ENCODE data around the gene LRRC10.
"Not testable (repeated sequence)": the region's sequence is repeated elsewhere in the genome, so short reads cannot be mapped to it uniquely, and the experiment has no call there.

Gene LRRC10

DNA sequence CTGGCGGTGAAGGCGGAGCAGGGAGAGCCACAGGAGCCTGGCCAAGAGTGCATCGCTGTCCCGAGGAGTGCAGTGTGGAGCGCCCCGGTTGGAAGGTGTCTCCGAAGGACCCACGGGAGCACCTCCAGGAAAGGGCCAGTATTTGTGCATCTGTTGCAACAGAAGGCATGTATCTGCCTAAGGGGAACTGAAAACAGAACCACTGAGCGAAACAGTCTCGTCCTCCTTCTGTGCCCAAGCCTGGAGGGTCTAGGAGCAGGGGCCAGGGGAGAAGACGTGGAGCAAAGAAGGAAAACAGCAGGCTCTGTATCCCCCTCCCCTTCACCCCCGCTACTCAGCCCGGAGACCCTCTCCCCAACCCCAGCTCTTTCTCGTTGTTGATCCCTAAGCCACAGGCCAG lies 5.3 kb upstream of the LRRC10 start:
- Histone ChIP-seq H3K36me3 (ENCODE audit: insufficient read depth, low read depth, low read length) (no peaks in the 10 kb centered on the region), H3K9me3 (ENCODE audit: insufficient read depth, low read depth, low read length) (no peaks in the 10 kb centered on the region), H3K4me1 (ENCODE audit: insufficient read depth, low read length) (no peaks in the 10 kb centered on the region), H3K9ac (ENCODE audit: low read depth, low read length) (no peak overlapping the region), H3K27ac (ENCODE audit: low read length) (no peak overlapping the region), H3K4me3 (ENCODE audit: low read length) (no peak overlapping the region), H3K27me3 (ENCODE audit: insufficient read depth, low read length) (no peaks in the 10 kb centered on the region)

DNA sequence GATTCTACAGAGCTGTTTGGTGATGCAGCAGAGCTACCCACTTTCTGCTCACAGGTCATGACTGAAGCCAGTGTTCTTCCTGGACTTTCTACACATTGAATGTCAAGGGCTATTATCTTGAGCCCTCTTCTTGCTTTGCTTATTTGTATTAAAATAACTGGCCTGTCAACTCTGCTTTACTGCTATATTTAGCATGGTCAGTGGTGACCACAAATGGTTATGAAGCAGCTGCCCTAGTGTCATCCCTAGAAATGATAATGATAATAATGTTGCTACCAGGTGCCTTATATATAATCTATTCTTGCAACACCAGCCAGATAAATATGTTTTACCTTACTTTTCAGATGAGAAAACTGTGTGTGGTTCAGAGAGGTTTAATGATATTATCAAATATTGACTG lies 2.6 kb upstream of the LRRC10 start:
- Histone ChIP-seq H3K27me3 (ENCODE audit: insufficient read depth, low read length) (no peaks in the 10 kb centered on the region), H3K36me3 (ENCODE audit: insufficient read depth, low read depth, low read length) (no peaks in the 10 kb centered on the region), H3K9me3 (ENCODE audit: insufficient read depth, low read depth, low read length) (no peaks in the 10 kb centered on the region), H3K4me1 (ENCODE audit: insufficient read depth, low read length) (no peaks in the 10 kb centered on the region), H3K9ac (ENCODE audit: low read depth, low read length) (no peak overlapping the region), H3K4me3 (ENCODE audit: low read length) (no peak overlapping the region), H3K27ac (ENCODE audit: low read length) (no peak overlapping the region)

DNA sequence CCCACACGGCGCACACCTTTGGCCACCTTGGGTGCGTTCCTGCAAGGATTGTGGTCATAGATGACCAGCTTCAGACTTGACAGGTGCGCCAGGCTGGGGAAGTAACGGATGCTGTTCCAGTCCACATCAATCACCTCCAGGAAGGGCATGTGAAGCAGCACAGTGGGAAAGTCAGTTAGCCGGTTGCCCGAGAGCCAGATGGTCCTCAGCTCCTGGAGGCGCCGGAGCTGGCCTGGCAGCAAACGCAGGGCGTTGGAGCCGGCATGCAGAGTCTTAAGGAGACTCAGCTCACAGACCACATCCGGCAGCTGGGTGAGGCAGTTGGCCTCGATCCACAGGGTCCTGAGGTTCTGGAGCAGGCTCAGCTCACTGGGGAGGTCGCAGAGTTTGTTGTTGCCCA lies 581 bp downstream of the LRRC10 start:
- Histone ChIP-seq H3K27me3 (ENCODE audit: insufficient read depth, low read length) (no peaks in the 10 kb centered on the region), H3K4me1 (ENCODE audit: insufficient read depth, low read length) (no peaks in the 10 kb centered on the region), H3K9me3 (ENCODE audit: insufficient read depth, low read depth, low read length) (no peaks in the 10 kb centered on the region), H3K9ac (ENCODE audit: low read depth, low read length) (no peak overlapping the region), H3K4me3 (ENCODE audit: low read length) (no peak overlapping the region), H3K36me3 (ENCODE audit: insufficient read depth, low read depth, low read length) (no peaks in the 10 kb centered on the region), H3K27ac (ENCODE audit: low read length) (no peak overlapping the region)

DNA sequence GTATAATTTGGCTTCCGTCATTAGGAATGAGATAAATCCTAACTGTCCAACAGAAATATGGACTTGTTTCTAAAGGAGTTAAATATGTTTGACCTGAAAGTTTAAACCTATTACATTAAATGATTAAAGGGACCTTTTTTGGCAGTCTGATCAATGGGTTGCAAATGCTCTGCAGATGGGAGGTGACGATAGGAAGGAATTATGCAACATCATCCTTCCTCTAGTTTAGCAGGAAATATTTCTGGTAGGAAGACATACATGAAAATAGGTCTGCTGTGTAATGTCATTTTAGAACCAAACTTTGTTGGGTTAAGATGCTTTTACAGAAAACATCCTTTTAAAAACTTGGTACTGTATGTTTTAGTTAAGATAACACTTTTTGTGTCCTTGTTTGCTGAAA lies 2.6 kb downstream of the LRRC10 start:
- Histone ChIP-seq H3K27ac (ENCODE audit: low read length) (no peak overlapping the region), H3K36me3 (ENCODE audit: insufficient read depth, low read depth, low read length) (peaks cover 5% of the 10 kb centered on the region), H3K9me3 (ENCODE audit: insufficient read depth, low read depth, low read length) (no peaks in the 10 kb centered on the region), H3K27me3 (ENCODE audit: insufficient read depth, low read length) (no peaks in the 10 kb centered on the region), H3K4me3 (ENCODE audit: low read length) (no peak overlapping the region), H3K9ac (ENCODE audit: low read depth, low read length) (no peak overlapping the region), H3K4me1 (ENCODE audit: insufficient read depth, low read length) (no peaks in the 10 kb centered on the region)

DNA sequence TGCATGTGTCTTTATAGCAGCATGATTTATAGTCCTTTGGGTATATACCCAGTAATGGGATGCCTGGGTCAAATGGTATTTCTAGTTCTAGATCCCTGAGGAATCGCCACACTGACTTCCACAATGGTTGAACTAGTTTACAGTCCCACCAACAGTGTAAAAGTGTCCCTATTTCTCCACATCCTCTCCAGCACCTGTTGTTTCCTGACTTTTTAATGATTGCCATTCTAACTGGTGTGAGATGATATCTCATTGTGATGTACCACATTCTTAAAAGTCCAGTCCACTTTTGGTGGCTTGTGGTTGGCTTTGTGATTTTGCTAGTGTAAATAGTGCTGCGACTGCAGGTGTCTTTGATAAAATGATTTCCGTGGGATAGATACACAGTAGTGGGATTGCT lies 6.4 kb downstream of the LRRC10 start:
- peaks cover 43% of the 10 kb centered on the region for H3K36me3 ChIP-seq (ENCODE audit: insufficient read depth, low read depth, low read length)
- H3K27me3 ChIP-seq (ENCODE audit: insufficient read depth, low read length); H3K27ac ChIP-seq (ENCODE audit: low read length); H3K9me3 ChIP-seq (ENCODE audit: insufficient read depth, low read depth, low read length); H3K9ac ChIP-seq (ENCODE audit: low read depth, low read length); H3K4me3 ChIP-seq (ENCODE audit: low read length); H3K4me1 ChIP-seq (ENCODE audit: insufficient read depth, low read length): not testable (repeated sequence)

DNA sequence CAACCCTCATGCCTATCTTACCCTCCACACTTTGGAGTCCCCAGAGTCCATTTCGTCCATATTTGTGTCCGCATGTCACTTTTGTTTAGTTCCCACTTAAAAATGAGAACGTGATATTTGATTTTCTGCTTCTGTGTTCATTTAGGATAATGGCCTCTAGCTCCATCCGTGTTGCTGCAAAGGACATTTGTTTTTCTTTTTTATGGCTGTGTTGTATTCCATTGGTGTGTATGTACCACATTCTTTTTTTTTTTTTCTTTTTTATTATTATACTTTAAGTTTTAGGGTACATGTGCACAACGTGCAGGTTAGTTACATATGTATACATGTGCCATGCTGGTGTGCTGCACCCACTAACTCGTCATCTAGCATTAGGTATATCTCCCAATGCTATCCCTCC lies 7.2 kb downstream of the LRRC10 start:
- not testable (repeated sequence) for H3K9ac ChIP-seq (ENCODE audit: low read depth, low read length); H3K27me3 ChIP-seq (ENCODE audit: insufficient read depth, low read length)
- peaks cover 50% of the 10 kb centered on the region for H3K36me3 ChIP-seq (ENCODE audit: insufficient read depth, low read depth, low read length)

DNA sequence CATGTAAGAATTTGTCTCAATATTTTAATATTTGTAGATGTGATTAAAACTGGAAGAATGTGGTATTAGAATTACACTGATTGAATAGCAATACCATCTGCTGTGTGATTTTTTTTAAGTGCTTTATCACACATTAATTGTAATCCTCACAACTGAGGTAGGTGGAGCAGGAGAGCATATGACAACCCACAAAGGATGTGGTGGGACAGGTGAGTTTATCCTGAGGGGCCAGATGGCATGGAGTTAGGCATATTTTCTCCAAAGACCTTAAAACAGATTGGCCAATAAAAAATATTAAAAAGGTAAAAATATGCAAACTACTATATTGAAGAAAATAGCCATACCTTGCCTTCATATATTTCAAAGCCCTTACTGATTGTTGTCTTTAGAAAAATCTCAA lies 7.8 kb downstream of the LRRC10 start:
- H3K9me3 ChIP-seq (ENCODE audit: insufficient read depth, low read depth, low read length) = no peaks in the 10 kb centered on the region
- no peak overlapping the region for H3K4me3 ChIP-seq (ENCODE audit: low read length)
- H3K4me1 ChIP-seq (ENCODE audit: insufficient read depth, low read length) = no peaks in the 10 kb centered on the region
- no peak overlapping the region for H3K27ac ChIP-seq (ENCODE audit: low read length)
- no peaks in the 10 kb centered on the region for H3K27me3 ChIP-seq (ENCODE audit: insufficient read depth, low read length)
- peaks cover 56% of the 10 kb centered on the region for H3K36me3 ChIP-seq (ENCODE audit: insufficient read depth, low read depth, low read length)
- no peak overlapping the region for H3K9ac ChIP-seq (ENCODE audit: low read depth, low read length)

More for the DNA sequence above, 7.2 kb downstream of the LRRC10 start:
- not testable (repeated sequence) for H3K27ac ChIP-seq (ENCODE audit: low read length); H3K4me1 ChIP-seq (ENCODE audit: insufficient read depth, low read length); H3K4me3 ChIP-seq (ENCODE audit: low read length); H3K9me3 ChIP-seq (ENCODE audit: insufficient read depth, low read depth, low read length)

DNA sequence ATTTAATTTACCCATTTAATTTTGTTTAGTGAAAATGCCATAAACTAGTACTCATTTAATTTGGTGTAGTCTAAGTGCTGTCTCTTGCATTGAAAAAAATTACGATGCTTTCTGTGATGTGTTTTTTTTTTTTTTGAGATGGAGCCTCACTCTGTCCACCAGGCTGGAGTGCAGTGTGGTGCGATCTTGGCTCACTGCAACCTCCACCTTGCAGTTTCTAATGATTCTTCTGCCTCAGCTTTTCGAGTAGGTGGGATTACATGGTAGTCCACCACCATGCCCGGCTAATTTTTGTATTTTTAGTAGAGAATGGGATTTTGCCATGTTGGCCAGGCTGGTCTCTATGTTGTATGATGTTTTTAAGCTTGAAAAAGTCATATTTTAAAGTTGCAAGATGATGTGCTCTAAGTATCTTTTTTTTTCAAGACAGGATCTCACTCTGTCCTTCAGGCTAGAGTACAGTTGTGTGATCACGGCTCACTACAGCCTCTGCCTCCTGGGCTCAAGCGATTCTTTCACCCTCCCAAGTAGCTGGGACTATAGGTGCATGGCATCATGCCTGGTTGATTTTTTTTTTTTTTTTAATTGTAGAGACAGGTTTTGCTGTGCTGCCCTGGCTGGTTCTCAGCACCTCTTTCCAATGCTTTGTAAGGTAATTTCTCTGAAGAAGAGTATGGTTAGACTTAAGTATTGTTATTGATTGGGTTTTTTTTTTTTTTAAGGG lies 8.6 kb downstream of the LRRC10 start:
- no peak overlapping the region for H3K4me3 ChIP-seq (ENCODE audit: low read length)
- H3K27ac ChIP-seq (ENCODE audit: low read length) = no peak overlapping the region
- H3K9ac ChIP-seq (ENCODE audit: low read depth, low read length) = no peak overlapping the region
- H3K9me3 ChIP-seq (ENCODE audit: insufficient read depth, low read depth, low read length) = no peaks in the 10 kb centered on the region
- peaks cover 65% of the 10 kb centered on the region for H3K36me3 ChIP-seq (ENCODE audit: insufficient read depth, low read depth, low read length)
- H3K4me1 ChIP-seq (ENCODE audit: insufficient read depth, low read length) = no peaks in the 10 kb centered on the region
- no peaks in the 10 kb centered on the region for H3K27me3 ChIP-seq (ENCODE audit: insufficient read depth, low read length)

DNA sequence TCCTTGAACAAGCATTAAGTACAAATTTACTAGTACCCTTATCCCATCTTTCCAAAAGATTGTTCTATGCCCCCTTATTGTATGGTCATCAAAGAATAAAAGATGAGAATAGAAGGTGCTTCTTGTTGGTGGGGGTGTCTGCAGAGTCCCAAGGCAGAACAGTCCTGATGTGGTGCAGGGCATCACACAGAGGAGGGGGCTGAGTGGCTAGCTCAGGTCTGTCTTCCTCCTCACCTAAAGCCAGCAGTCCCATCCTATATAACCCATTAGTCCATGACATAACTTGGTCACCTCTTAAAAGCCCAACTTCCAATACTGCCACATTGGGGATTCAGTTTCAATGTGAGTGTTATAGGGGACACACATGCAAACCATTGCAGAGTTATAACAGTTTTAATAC lies 9.9 kb downstream of the LRRC10 start:
- Histone ChIP-seq H3K9me3 (ENCODE audit: insufficient read depth, low read depth, low read length) (no peaks in the 10 kb centered on the region), H3K36me3 (ENCODE audit: insufficient read depth, low read depth, low read length) (peaks cover 78% of the 10 kb centered on the region), H3K27ac (ENCODE audit: low read length) (no peak overlapping the region), H3K4me3 (ENCODE audit: low read length) (no peak overlapping the region), H3K27me3 (ENCODE audit: insufficient read depth, low read length) (no peaks in the 10 kb centered on the region), H3K4me1 (ENCODE audit: insufficient read depth, low read length) (no peaks in the 10 kb centered on the region), H3K9ac (ENCODE audit: low read depth, low read length) (no peak overlapping the region)

DNA sequence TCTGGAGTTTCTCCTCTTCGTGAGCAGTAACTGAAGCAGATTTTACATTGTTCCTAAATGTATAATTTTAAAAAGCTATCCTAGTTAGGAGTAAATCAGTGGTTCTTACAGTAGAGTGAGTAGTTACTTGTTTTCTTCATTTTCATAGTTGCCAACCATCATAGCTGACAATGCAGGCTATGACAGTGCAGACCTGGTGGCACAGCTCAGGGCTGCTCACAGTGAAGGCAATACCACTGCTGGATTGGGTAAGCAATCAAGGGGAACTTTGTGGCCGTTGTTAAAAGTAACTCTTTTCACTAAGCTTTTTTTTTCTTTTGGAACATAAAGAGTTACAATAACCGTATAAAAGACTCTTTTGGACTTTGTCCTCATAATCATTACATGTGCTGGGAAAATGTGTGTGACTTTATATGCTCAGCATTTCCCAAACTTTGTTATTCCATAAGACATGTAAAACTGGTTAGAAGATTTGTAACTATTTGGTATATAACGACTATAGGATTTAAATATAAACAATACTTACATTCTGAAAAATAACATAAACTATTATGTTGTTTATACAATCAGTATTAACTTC lies 12.4 kb downstream of the LRRC10 start:
- H3K4me1 ChIP-seq (ENCODE audit: insufficient read depth, low read length) = no peaks in the 10 kb centered on the region
- no peaks in the 10 kb centered on the region for H3K9me3 ChIP-seq (ENCODE audit: insufficient read depth, low read depth, low read length)
- no peak overlapping the region for H3K27ac ChIP-seq (ENCODE audit: low read length)
- H3K9ac ChIP-seq (ENCODE audit: low read depth, low read length) = no peak overlapping the region
- no peak overlapping the region for H3K4me3 ChIP-seq (ENCODE audit: low read length)
- peaks cover 100% of the 10 kb centered on the region for H3K36me3 ChIP-seq (ENCODE audit: insufficient read depth, low read depth, low read length)
- no peaks in the 10 kb centered on the region for H3K27me3 ChIP-seq (ENCODE audit: insufficient read depth, low read length)

DNA sequence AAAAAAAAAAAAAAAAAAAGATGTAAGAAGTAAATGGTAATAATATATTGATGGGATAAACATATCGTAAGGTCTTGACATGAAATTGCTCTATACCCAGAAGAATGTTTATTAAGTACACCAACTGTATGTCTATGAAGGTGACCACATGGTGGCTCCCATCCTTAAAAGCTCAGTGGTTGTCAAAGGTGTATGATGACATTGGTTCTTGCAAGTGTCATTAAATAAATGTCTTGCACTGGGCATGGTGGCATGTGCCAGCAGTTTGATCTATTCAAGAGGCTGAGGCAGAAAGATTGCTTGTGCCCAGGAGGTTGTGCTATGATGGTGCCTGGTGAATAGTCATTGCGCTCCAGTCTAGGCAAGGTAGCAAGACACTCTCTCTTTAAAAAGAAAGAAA lies 15.0 kb downstream of the LRRC10 start:
- no peak overlapping the region for H3K4me3 ChIP-seq (ENCODE audit: low read length)
- no peaks in the 10 kb centered on the region for H3K4me1 ChIP-seq (ENCODE audit: insufficient read depth, low read length)
- H3K27me3 ChIP-seq (ENCODE audit: insufficient read depth, low read length) = no peaks in the 10 kb centered on the region
- no peaks in the 10 kb centered on the region for H3K9me3 ChIP-seq (ENCODE audit: insufficient read depth, low read depth, low read length)
- H3K27ac ChIP-seq (ENCODE audit: low read length) = no peak overlapping the region
- H3K36me3 ChIP-seq (ENCODE audit: insufficient read depth, low read depth, low read length) = peaks cover 100% of the 10 kb centered on the region
- no peak overlapping the region for H3K9ac ChIP-seq (ENCODE audit: low read depth, low read length)

DNA sequence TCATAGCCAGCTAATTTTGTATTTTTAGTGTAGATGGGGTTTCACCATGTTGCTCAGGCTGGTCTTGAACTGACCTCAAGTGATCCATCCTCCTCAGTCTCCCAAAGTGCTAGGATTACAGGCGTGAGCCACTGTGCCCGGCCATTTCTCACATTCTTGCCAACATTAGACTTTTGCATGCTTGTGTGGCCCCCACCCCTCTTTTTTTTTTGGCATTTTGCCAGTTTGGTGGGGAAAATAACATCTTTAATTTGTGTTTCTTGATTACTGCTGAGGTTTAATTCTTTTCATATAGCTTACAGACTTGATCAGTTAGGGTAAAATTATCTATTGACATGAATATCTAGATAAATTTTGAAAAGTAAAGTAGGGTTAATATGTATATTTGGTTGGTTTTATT lies 21.6 kb downstream of the LRRC10 start:
- H3K9ac ChIP-seq (ENCODE audit: low read depth, low read length) = no peak overlapping the region
- no peaks in the 10 kb centered on the region; the same call in 1 of the 2 replicates for H3K4me1 ChIP-seq (ENCODE audit: insufficient read depth, low read length)
- no peaks in the 10 kb centered on the region for H3K9me3 ChIP-seq (ENCODE audit: insufficient read depth, low read depth, low read length)
- no peaks in the 10 kb centered on the region for H3K27me3 ChIP-seq (ENCODE audit: insufficient read depth, low read length)
- peaks cover 82% of the 10 kb centered on the region for H3K36me3 ChIP-seq (ENCODE audit: insufficient read depth, low read depth, low read length)
- H3K4me3 ChIP-seq (ENCODE audit: low read length) = no peak overlapping the region
- H3K27ac ChIP-seq (ENCODE audit: low read length) = no peak overlapping the region

Measured in iPS-20b (cell line).